WERI-Rb-1 (cell line): ENCODE measurements around the gene LNX1.

ENCODE experiments used
- DNase-seq: peaks from one replicate; pipeline ENCODE4 v3.0.0-alpha.2; 2020
- H3K27ac ChIP-seq: fragments of 250-450 bp; sonication (Bioruptor Pico); 2 replicates; pipeline ENCODE4 v1.5.1; 2020; ENCODE audit warnings: mild to moderate bottlenecking, moderate library complexity
- H3K27me3 ChIP-seq: fragments of 250-450 bp; sonication (Bioruptor Pico); 2 replicates; pipeline ENCODE4 v1.5.1; 2021; ENCODE audit warnings: mild to moderate bottlenecking, low read depth, moderate library complexity; ENCODE audit not compliant: insufficient read depth, severe bottlenecking
- H3K36me3 ChIP-seq: fragments of 250-450 bp; sonication (Bioruptor Pico); 2 replicates; pipeline ENCODE4 v1.5.1; 2020; ENCODE audit warnings: mild to moderate bottlenecking, moderate library complexity
- H3K4me3 ChIP-seq: 2 replicates; pipeline ENCODE4 v1.5.1; 2011; ENCODE audit warnings: low read depth, mild to moderate bottlenecking, control low read depth, low read length
- H3K9me3 ChIP-seq: fragments of 250-450 bp; sonication (Bioruptor Pico); 2 replicates; pipeline ENCODE4 v1.5.1; 2021; ENCODE audit warnings: mild to moderate bottlenecking, moderate library complexity; ENCODE audit not compliant: severe bottlenecking
- TF ChIP-seq, protein P1 (sequence below): IDR thresholded peaks from 2 replicates; pipeline ENCODE4 v1.5.1; 2011; ENCODE audit warnings: low read depth, mild to moderate bottlenecking, control low read depth, inconsistent platforms, low read length

Gene LNX1

DNA sequence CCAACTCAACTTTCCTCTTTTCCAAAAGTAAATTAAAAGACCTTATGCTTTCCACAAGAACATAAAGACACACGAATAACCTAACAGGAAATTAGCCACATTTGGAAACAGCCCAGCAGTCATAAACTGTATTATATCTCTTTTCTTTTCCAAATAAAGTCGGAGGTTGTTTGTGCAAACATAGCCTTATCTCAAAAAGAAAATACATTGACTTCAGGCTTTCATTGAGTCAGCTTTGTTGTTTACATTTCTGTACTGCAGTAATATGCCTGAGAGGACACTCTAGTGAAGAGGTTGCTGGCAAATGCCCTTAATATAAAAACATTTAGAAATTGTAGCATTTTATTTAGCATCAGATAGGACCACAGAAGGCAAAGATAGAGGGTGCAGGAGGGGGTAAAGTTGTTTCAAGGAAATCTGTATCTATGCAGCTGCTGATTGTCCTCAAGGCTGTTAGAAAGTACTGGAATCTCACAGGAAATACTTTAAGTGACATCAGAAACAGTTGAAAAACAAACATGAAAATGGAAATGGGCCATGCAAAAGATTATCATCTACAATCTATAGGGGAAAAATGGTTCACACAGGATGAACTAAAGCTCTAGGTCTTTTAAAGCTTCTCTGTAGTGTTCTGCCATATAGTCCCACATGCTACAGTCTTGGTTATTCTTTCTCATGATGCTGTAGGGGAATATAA is 14.5 kb downstream of the LNX1 start:
- Histone ChIP-seq H3K4me3 (no peak overlapping the region), H3K9me3 (no peaks in the 10 kb centered on the region), H3K27me3 (peaks cover 34% of the 10 kb centered on the region), H3K36me3 (no peaks in the 10 kb centered on the region), H3K27ac (no peak overlapping the region)
- DNase-seq = no peak
- TF ChIP-seq, protein P1, sequence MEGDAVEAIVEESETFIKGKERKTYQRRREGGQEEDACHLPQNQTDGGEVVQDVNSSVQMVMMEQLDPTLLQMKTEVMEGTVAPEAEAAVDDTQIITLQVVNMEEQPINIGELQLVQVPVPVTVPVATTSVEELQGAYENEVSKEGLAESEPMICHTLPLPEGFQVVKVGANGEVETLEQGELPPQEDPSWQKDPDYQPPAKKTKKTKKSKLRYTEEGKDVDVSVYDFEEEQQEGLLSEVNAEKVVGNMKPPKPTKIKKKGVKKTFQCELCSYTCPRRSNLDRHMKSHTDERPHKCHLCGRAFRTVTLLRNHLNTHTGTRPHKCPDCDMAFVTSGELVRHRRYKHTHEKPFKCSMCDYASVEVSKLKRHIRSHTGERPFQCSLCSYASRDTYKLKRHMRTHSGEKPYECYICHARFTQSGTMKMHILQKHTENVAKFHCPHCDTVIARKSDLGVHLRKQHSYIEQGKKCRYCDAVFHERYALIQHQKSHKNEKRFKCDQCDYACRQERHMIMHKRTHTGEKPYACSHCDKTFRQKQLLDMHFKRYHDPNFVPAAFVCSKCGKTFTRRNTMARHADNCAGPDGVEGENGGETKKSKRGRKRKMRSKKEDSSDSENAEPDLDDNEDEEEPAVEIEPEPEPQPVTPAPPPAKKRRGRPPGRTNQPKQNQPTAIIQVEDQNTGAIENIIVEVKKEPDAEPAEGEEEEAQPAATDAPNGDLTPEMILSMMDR = no peak

DNA sequence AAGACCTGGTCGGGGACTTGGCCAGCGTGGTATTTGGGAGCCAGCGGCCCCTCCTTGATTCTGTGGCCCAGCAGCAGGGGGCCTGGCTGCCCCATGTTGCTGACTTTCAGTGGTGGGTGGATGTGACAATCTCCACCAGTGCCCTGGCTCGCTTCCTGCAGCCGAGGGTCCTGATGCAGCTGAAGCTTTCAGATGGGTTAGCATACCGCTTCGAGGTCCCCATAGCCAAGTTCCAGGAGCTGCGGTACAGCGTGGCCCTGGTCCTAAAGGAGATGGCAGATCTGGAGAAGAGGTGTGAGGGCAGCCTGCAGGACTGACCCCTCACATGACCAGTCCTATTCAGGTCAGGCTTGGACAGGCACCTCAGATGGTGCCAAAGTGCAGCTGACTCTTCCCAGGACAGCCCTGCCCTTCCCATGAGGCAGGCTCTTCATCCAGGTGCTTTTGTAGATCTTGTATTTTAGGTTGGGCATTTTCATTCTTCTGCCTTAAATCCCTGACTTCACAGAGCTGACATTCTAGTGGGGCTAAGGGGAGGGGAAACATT is 15.1 kb downstream of the LNX1 start:
- TF ChIP-seq, protein P1 = no peak
- no peak overlapping the region for H3K27ac ChIP-seq
- H3K9me3 ChIP-seq = peaks cover 2% of the 10 kb centered on the region

DNA sequence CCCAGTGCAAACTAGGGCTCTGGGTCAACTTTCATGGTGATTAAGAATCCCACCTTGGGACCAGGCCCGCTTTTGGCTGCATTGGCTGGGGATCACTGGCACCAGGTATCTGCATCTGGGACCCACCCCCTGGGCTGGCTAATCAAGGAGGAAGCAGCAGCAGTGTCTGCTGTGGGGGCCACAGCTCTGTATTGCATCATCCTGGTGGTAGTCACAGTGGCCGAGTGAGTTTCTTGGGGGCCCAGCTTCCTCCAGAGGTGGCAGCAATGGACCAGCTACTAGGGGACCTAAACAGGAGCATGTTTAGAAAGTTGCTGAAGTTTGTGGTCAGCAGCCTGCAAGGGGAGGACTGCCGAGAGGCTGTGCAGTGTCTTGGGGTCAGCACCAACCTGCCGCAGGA is 15.7 kb downstream of the LNX1 start:
- Histone ChIP-seq H3K4me3 (no peak overlapping the region), H3K36me3 (no peaks in the 10 kb centered on the region), H3K9me3 (peaks cover 2% of the 10 kb centered on the region), H3K27ac (no peak overlapping the region), H3K27me3 (peaks cover 31% of the 10 kb centered on the region)
- TF ChIP-seq, protein P1 = no peak
- no peak for DNase-seq

More for the DNA sequence above, 15.1 kb downstream of the LNX1 start:
- Histone ChIP-seq H3K36me3 (no peaks in the 10 kb centered on the region), H3K27me3 (peaks cover 31% of the 10 kb centered on the region), H3K4me3 (no peak overlapping the region)
- no peak for DNase-seq

DNA sequence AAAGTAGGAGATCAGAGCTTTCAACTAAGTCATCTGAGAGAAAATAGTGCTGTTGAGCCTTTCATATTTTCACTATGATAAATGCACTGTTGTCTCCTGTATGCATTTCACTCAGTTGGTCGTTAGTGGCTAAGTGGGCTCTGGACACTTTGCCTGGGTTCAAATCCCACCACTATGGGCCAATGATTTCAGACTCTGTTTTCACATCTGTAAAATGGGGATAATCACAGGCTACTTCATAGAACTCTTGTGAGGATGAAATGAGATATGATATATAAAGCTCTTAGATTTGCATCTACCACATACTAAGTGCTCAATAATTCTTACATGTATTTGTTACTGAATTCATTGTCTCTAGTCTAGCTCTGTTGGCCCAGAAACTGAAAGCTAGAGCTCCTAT is 16.8 kb downstream of the LNX1 start:
- TF ChIP-seq, protein P1 = no peak
- Histone ChIP-seq H3K27me3 (peaks cover 30% of the 10 kb centered on the region), H3K36me3 (no peaks in the 10 kb centered on the region), H3K27ac (no peak overlapping the region), H3K4me3 (no peak overlapping the region), H3K9me3 (peaks cover 2% of the 10 kb centered on the region)
- DNase-seq = no peak

DNA sequence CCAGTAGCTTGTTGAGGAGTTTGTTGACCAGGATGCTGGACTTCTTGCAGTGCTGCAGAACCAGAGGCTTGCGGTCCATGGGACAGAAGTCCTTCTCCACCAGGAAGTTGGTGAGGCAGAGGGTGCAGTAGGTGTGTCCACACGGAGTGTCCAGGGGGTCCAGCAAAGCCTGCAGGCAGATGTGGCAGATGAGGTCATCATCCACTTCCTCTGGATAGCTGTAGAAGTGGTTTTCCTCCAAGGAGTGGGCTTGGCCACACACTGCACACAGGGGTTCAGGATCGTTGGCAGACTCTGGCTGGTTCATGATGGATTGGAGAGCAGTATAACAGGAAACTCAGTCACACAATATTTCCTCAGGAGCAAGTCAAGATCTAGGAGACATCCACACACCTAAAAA is 17.6 kb downstream of the LNX1 start:
- peaks cover 28% of the 10 kb centered on the region for H3K27me3 ChIP-seq
- H3K27ac ChIP-seq = no peak overlapping the region
- H3K9me3 ChIP-seq = peaks cover 2% of the 10 kb centered on the region
- no peak overlapping the region for H3K4me3 ChIP-seq
- no peak for DNase-seq
- no peaks in the 10 kb centered on the region for H3K36me3 ChIP-seq
- TF ChIP-seq, protein P1 = no peak

DNA sequence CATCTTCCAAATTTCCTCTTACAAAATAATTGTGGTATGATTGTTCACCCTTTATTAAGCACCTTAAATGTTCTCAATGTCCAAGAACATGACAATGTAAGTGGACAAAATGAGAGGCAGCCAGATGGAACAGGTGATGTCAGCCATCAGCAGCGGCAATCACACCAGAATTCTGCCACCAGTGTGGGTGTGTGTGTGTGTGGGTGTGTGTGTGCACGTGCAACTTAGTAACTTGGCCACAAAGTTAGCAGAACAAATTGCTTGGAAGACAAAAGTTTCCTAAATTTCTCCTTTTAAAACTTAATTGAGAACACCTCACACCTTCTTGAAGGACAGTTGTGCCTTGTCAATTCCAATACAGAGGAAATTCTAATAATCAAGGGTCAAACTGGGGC is 18.7 kb downstream of the LNX1 start:
- Histone ChIP-seq H3K36me3 (no peaks in the 10 kb centered on the region), H3K4me3 (no peak overlapping the region), H3K27me3 (peaks cover 19% of the 10 kb centered on the region), H3K27ac (no peak overlapping the region), H3K9me3 (peaks cover 2% of the 10 kb centered on the region)
- TF ChIP-seq, protein P1 = no peak
- no peak for DNase-seq
